Heart right ventricle (tissue), 16 donors: ENCODE data around the gene SCAF8. TPM values are rescaled to one million over a fixed set of nuclear protein-coding genes. Genes with fewer than 3 reads are reported as not detected.
A peak's percentile ranks its signal among the peaks of the same experiment; 100 is the strongest.

Source experiments
- ATAC-seq, 8 donors: fragments of 200-7000 bp; cut with Tn5 transposase; one replicate each; pipeline ENCODE4 v1.9.1; 2020; ENCODE audit warnings: mild to moderate bottlenecking in 8 of 8, moderate library complexity in 8 of 8, moderate number of reproducible peaks in 1 of 8
- DNase-seq, 2 donors: peaks; one replicate each; pipeline ENCODE4 v3.0.0-alpha.2; 2020
- H3K27ac ChIP-seq, 10 donors: fragments of 200-600 bp; sonication (generic) in 2 of 10; one replicate each; pipeline versions ENCODE4 v1.5.0 to v1.8.0; 2020 to 2022; ENCODE audit warnings: mild to moderate bottlenecking in 3 of 10
- H3K27me3 ChIP-seq, 7 donors: fragments of 200-600 bp; one replicate each; pipeline ENCODE4 v1.8.0; 2021 to 2022; ENCODE audit warnings: mild to moderate bottlenecking in 2 of 7
- H3K36me3 ChIP-seq, 9 donors: fragments of 200-600 bp; sonication (generic) in 1 of 9; one replicate each; pipeline versions ENCODE4 v1.5.0 to v1.8.0; 2020 to 2022; ENCODE audit warnings: mild to moderate bottlenecking in 2 of 9
- H3K4me1 ChIP-seq, 9 donors: fragments of 200-600 bp; sonication (generic) in 1 of 9; one replicate each; pipeline versions ENCODE4 v1.5.0 to v1.8.0; 2020 to 2022; ENCODE audit warnings: mild to moderate bottlenecking in 4 of 9
- H3K4me3 ChIP-seq, 10 donors: fragments of 200-600 bp; sonication (generic) in 2 of 10; one replicate each; pipeline versions ENCODE4 v1.5.0 to v1.8.0; 2020 to 2022; ENCODE audit warnings: mild to moderate bottlenecking in 7 of 10, moderate library complexity in 2 of 10
- H3K9me3 ChIP-seq, 11 donors: fragments of 200-600 bp in 10 of 11; sonication (generic) in 2 of 11; one replicate each; pipeline versions ENCODE4 v1.5.0 to v1.8.0; 2013 to 2022; ENCODE audit warnings: mild to moderate bottlenecking in 2 of 11, control low read depth in 1 of 11, moderate library complexity in 1 of 11
- CTCF ChIP-seq, 9 donors: fragments of 200-600 bp; sonication (generic) in 2 of 9; IDR thresholded peaks; one replicate each; pipeline versions ENCODE4 v1.5.0 to v1.8.0; 2021 to 2022; ENCODE audit warnings: antibody characterized with exemption in 9 of 9, mild to moderate bottlenecking in 5 of 9, moderate library complexity in 1 of 9
- WGBS, 2 donors: extraction: QIAGEN DNeasy Blood & Tissue Kit; methylation state at CpG; one replicate each; pipeline ENCODE4 v1.1.7; 2013; ENCODE audit warnings: inconsistent platforms in 1 of 2; 5-methylcytosine and 5-hydroxymethylcytosine counted together
- intact Hi-C, 10 donors: fragments of 100-400 bp; cut with DNase I; formaldehyde crosslinking; loops; one replicate each; pipeline versions ENCODE4 v1.11.1 to v1.14.2; 2022
- polyA plus RNA-seq, 2 donors: library from polyadenylated mRNA; stranded (reverse); fragments of 200-250 nt; gene quantifications; one replicate each; pipeline ENCODE4 v1.2.3, GENCODE V29; 2013
- total RNA-seq, 10 donors: library from RNA; stranded (reverse); fragmentation: NEBNext Ultra II Directional in 3 of 10; extraction: Animal tissue kit (Norgen Biotek cat#: 25700) in 3 of 10; gene quantifications; one replicate each; pipeline versions ENCODE4 v1.2.1 to v1.2.4, GENCODE V29; 2021 to 2023
- donor health status: Arrhythmogenic right ventricular cardiomyopathy.
- donor health status: ischemic (EF 13 %, LVEDD 7.1; RV severe dilation, severe dysfunction).
- donor health status: healthy with polysubstance abuse.
- donor health status: DM: no; HTN: yes; CAD: no.
- donor health status: DM: no; HTN: no; CAD: no.
- donor health status: ischemic (EF 25% LVEDD 6.9; RV normal size, moderate dysfunction).
- donor health status: ischemic (EF 25% LVEDD 5.7; RV mildly dilated, moderate dysfunction).
- donor health status: healthy.
- donor health status: DM: yes; HTN: yes; CAD: no.
- donor health status: Ischemic cardiomyopathy.
- donor health status: ischemic (EF 35%, LVEDD 5.7; RV mildly dilated, moderate dysfunction).
- donor health status: nonischemic (EF 11% LVEDD 7.7; RV severe dilation, severe dysfunction).
- donor health status: DM: yes; HTN: yes; CAD: no.
- donor health status: PGD.
- donor health status: ischemic (EF 29% LVEDD 5.4; RV normal size, mild dysfunction).
- donor health status: nonischemic (EF 23%, LVEDD 6.1; RV moderate dilation, normal function).

The SCAF8 gene
- total and polyA plus RNA-seq, 12 donors = 6.7 to 96.1 (median 62.8) TPM

- ATAC-seq = peak in 3 of 8 donors; percentile 39 to 56 (median 51)
- Histone ChIP-seq H3K27me3 (peaks cover 0 to 6% (median 0%) of the 10 kb centered on the region in 7 donors), H3K27ac (no peak overlapping the region), H3K4me1 (peaks cover 0 to 10% (median 0%) of the 10 kb centered on the region in 9 donors), H3K36me3 (no peaks in the 10 kb centered on the region), H3K9me3 (no peaks in the 10 kb centered on the region), H3K4me3 (no peak overlapping the region)
- intact Hi-C loops = no loop called here
- DNase-seq = no peak
- 41 to 46% methylated on average over 8 of the region's 8 CpGs for WGBS, 2 donors
- peak in 4 of 9 donors; percentile 18 to 37 (median 33) for TF ChIP-seq CTCF (IDR thresholded peaks at IDR 0.05)
Measured at GRCh38 chr6:154705471-154706113, 27.6 kb upstream of the SCAF8 start.

DNA sequence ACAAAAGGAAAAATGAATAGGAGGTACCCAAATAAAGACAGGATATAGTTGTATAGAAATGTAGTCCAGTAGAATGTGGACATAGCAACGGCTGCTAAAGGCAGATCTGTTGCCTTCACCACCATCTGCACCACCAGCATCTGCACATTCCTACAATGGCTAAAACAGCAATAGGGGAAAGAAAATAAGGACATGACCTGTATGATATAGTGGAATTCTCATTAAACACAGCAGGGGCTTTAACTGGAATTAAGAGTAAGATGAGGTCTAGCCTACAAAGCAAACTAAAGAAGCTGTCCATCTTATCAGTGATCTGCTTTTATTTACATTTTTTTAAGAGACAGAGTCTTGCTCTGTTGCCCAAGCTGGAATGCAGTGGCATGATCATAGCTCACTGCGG lies 26.8 kb upstream of the SCAF8 start:
- no peak for DNase-seq
- H3K4me1 ChIP-seq = peaks cover 0 to 10% (median 0%) of the 10 kb centered on the region in 9 donors

GRCh38 chr6:154709621-154710020 lies 23.6 kb upstream of the SCAF8 start:
- ATAC-seq (no peak), DNase-seq (no peak)
- peaks cover 0 to 10% (median 0%) of the 10 kb centered on the region in 9 donors for H3K4me1 ChIP-seq
- no peak overlapping the region for H3K4me3 ChIP-seq
- no peak overlapping the region for H3K27ac ChIP-seq
- intact Hi-C loops = no loop called here
- no peaks in the 10 kb centered on the region for H3K27me3 ChIP-seq
- 33 to 47% methylated on average over 3 of the region's 3 CpGs for WGBS, 2 donors
- no peak for TF ChIP-seq CTCF (IDR thresholded peaks at IDR 0.05)
- H3K36me3 ChIP-seq = no peaks in the 10 kb centered on the region
- no peaks in the 10 kb centered on the region for H3K9me3 ChIP-seq

More for the DNA sequence above, 26.8 kb upstream of the SCAF8 start:
- intact Hi-C loops = no loop called here
- WGBS, 2 donors = 89 to 93% methylated on average over 2 of the region's 2 CpGs
- Histone ChIP-seq H3K9me3 (no peaks in the 10 kb centered on the region), H3K4me3 (no peak overlapping the region), H3K27ac (no peak overlapping the region), H3K27me3 (peaks cover 0 to 6% (median 0%) of the 10 kb centered on the region in 7 donors), H3K36me3 (no peaks in the 10 kb centered on the region)
- no peak for TF ChIP-seq CTCF (IDR thresholded peaks at IDR 0.05)
- ATAC-seq = no peak

GRCh38 chr6:154710689-154711088 lies 22.5 kb upstream of the SCAF8 start:
- DNase-seq (no peak), ATAC-seq (no peak)
- Histone ChIP-seq H3K36me3 (no peaks in the 10 kb centered on the region), H3K27ac (no peak overlapping the region), H3K4me3 (no peak overlapping the region), H3K4me1 (peaks cover 0 to 10% (median 0%) of the 10 kb centered on the region in 9 donors), H3K27me3 (no peaks in the 10 kb centered on the region), H3K9me3 (no peaks in the 10 kb centered on the region)
- TF ChIP-seq CTCF (IDR thresholded peaks at IDR 0.05) = no peak
- 87 to 91% methylated on average over 2 of the region's 2 CpGs for WGBS, 2 donors
- intact Hi-C loops = no loop called here
